ENCODE results near the gene PCK1. TPM values are rescaled to one million over a fixed set of nuclear protein-coding genes. Genes with fewer than 3 reads are reported as not detected.
A peak's percentile ranks its signal among the peaks of the same experiment; 100 is the strongest.

Gene PCK1
- total and polyA plus RNA-seq, 2 of the 13 experiments (the other 11 are each of a cell fraction or from before 2014, with no cell fraction given): 6.5 to 12.6 TPM

GRCh38 chr20:57546956-57547649, 13.8 kb upstream of the PCK1 start:
- H3K36me3 ChIP-seq (replicated peaks in 1 of 2; ENCODE audit: control insufficient read depth in 1 of 2, insufficient read depth in 2 of 2, low read length in 2 of 2): no peaks in the 10 kb centered on the region
- no TSS peak for BruUV-seq (replicated peaks)
- H3K9me3 ChIP-seq (ENCODE audit: low read length): no peaks in the 10 kb centered on the region
- H3K4me2 ChIP-seq (ENCODE audit: low read depth, low read length): peak overlapping the region; percentile 26; the same call in 1 of the 2 replicates
- WGBS (ENCODE audit: low lambda C conversion rate): 7% methylated on average over 7 of the region's 8 CpGs
- H3K79me2 ChIP-seq (ENCODE audit: insufficient read depth, low read length): no peaks in the 10 kb centered on the region
- peaks cover 6 to 32% of the 10 kb centered on the region in 2 experiments; a peak in 2 of 5 replicates for H3K27me3 ChIP-seq (ENCODE audit: control insufficient read depth in 1 of 2, insufficient read depth in 2 of 2, low read length in 2 of 2)
- H4K20me1 ChIP-seq (ENCODE audit: insufficient read depth, low read length): no peaks in the 10 kb centered on the region
- DNase-seq (ENCODE audit: low spot score): peak; percentile 40
- peaks cover 47% of the 10 kb centered on the region for H3K4me1 ChIP-seq (ENCODE audit: insufficient read depth, low read length)
- no peak overlapping the region for H3K27ac ChIP-seq (ENCODE audit: extremely low read length, insufficient read depth, low read length)
- H3K9ac ChIP-seq (ENCODE audit: insufficient read depth, low read depth, low read length): no peak overlapping the region
- POLR2A ChIA-PET: interaction anchor here (1.0 to 2.7 kb wide), 5 partner anchors 8 to 20 kb away, joined by 3 to 12 read pairs (median 4); partner anchors contain the start of gene PCK1
- in situ Hi-C loops (cut with HindIII; ENCODE audit: extremely low pct_ligation_motif_present, low pct_unique_long_range_greater_than_20kb) (no loop called here), intact Hi-C loops (cut with micrococcal nuclease; ENCODE audit: unreplicated experiment) (no loop called here)
- H2AFZ ChIP-seq (ENCODE audit: low read length): no peak overlapping the region
- FAIRE-seq: no peak
- ATAC-seq: peak; percentile 54
- CTCF ChIA-PET (ENCODE audit: low intra/inter-chr PET ratio, low total read pairs): no interaction called here
- H3K4me3 ChIP-seq (replicated peaks in 1 of 3; ENCODE audit: insufficient read depth in 1 of 3, low read depth in 2 of 3, low read length in 3 of 3): no peak overlapping the region; a peak in 1 of 6 replicates
- TF ChIP-seq ZNF724P (CRISPR knock-in tag; IDR thresholded peaks at IDR 0.05; ENCODE audit: borderline replicate concordance) (peak; percentile 67; the same call in 1 of the 2 replicates), LCORL (IDR thresholded peaks at IDR 0.05) (no peak), LCORL (CRISPR knock-in tag; IDR thresholded peaks at IDR 0.05) (peak; percentile 70; the same call in 1 of the 2 replicates), ATF4 (CRISPR knock-in tag; IDR thresholded peaks at IDR 0.05) (peak in 1 of 2 experiments; percentile 89; a peak in 2 of 4 replicates), SP5 (CRISPR knock-in tag; IDR thresholded peaks at IDR 0.05; ENCODE audit: borderline replicate concordance, low read depth) (0 out of 2 replicates have a peak, but pooled peaks have one; percentile 30), KLF12 (CRISPR knock-in tag; IDR thresholded peaks at IDR 0.05; ENCODE audit: borderline replicate concordance) (no peak), CCDC6 (CRISPR knock-in tag; IDR thresholded peaks at IDR 0.05) (no peak), EP300 (IDR thresholded peaks at IDR 0.05; ENCODE audit: low read depth in 2 of 2, low read length in 2 of 2) (peak in 1 of 2 experiments; percentile 98; a peak in 2 of 4 replicates), EP300 (CRISPR knock-in tag; IDR thresholded peaks at IDR 0.05; ENCODE audit: borderline replicate concordance) (peak; percentile 83; the same call in 1 of the 2 replicates), UBTF (CRISPR knock-in tag; IDR thresholded peaks at IDR 0.05) (no peak), ZNF431 (CRISPR knock-in tag; IDR thresholded peaks at IDR 0.05; ENCODE audit: borderline replicate concordance, low read depth) (peak; percentile 63; the same call in 1 of the 2 replicates), ZNF441 (CRISPR knock-in tag; IDR thresholded peaks at IDR 0.05; ENCODE audit: borderline replicate concordance) (peak; percentile 60; the same call in 1 of the 2 replicates), CREM (IDR thresholded peaks at IDR 0.05) (peak; percentile 37; the same call in 1 of the 2 replicates), CREM (CRISPR knock-in tag; IDR thresholded peaks at IDR 0.05) (no peak), PRDM10 (CRISPR knock-in tag; IDR thresholded peaks at IDR 0.05; ENCODE audit: low read depth) (peak; percentile 74; the same call in 1 of the 2 replicates), JUN (CRISPR knock-in tag; IDR thresholded peaks at IDR 0.05) (peak; percentile 99), MEF2D (CRISPR knock-in tag; IDR thresholded peaks at IDR 0.05) (peak; percentile 52; the same call in 1 of the 2 replicates)
